SK-N-SH (cell line): ENCODE measurements around the gene UPP1.

Source experiments
- CTCF ChIP-seq: fragments of 200-600 bp; sonication (generic); IDR thresholded peaks from 2 replicates; pipeline ENCODE4 v1.6.1; 2017; ENCODE audit warnings: antibody characterized with exemption, mild to moderate bottlenecking, moderate library complexity
- EP300 ChIP-seq, 2 experiments: IDR thresholded peaks; 2 replicates each; pipeline versions ENCODE4 v1.4.0 to v1.6.1; 2012; ENCODE audit warnings: borderline replicate concordance in 1 of 2, low read depth in 1 of 2, low read length in 1 of 2
- JUND ChIP-seq: IDR thresholded peaks from 2 replicates; pipeline ENCODE4 v1.4.0; 2012

DNA sequence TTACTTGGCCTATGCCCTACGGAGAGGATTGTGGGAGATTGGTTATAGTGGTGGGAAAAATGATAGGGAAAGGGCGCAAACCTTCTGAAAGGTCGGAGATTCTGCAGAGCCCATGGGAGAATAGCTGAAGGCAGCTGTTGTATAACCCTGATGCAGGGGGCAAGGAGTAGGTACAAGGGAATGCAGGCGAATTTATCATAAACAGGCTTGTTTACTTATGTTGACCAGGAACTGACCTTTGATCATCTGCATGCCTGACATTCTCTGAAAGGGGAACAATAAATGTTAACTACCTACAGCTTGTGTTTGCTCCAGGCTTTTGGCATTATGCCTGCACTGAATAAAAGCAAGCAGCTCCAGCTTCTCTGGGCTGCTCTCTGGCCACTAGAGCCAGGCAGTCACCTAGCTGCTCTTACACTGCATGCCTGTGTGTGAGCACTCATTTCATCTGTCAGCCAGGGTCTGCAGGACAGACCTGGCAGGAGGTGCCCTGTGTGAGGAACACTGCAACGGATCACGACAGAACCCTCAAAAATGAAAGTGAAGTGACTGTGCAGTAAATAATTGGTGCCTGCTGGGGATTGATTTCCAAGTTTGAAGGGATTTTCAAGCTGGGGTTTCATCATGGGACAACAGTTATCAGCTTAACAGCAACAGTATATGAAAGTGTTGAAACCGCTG, 51.1 kb downstream of the UPP1 start:
- TF ChIP-seq CTCF = no peak
- TF ChIP-seq JUND = no peak
- no peak for TF ChIP-seq EP300 (IDR thresholded peaks at IDR 0.05; ENCODE audit: borderline replicate concordance in 1 of 2, low read depth in 1 of 2, low read length in 1 of 2)
